Suprapubic skin (tissue), 4 donors: ENCODE data around the gene STX2. TPM values are rescaled to one million over a fixed set of nuclear protein-coding genes. Genes with fewer than 3 reads are reported as not detected.
A peak's percentile ranks its signal among the peaks of the same experiment; 100 is the strongest.

ENCODE experiments used
- DNase-seq, 2 donors: peaks; one replicate each; pipeline ENCODE4 v3.0.0-alpha.2; 2019; ENCODE audit warnings: low spot score in 2 of 2
- H3K27ac ChIP-seq: fragments of 200-600 bp; sonication (generic); one replicate; pipeline ENCODE4 v1.5.1; 2019
- H3K27me3 ChIP-seq: fragments of 200-600 bp; sonication (generic); one replicate; pipeline ENCODE4 v1.5.1; 2019
- H3K36me3 ChIP-seq: fragments of 200-600 bp; sonication (generic); one replicate; pipeline ENCODE4 v1.5.1; 2019
- H3K4me1 ChIP-seq: fragments of 200-600 bp; sonication (generic); one replicate; pipeline ENCODE4 v1.5.1; 2019
- H3K4me3 ChIP-seq: fragments of 200-600 bp; sonication (generic); one replicate; pipeline ENCODE4 v1.5.1; 2019; ENCODE audit warnings: mild to moderate bottlenecking
- H3K9me3 ChIP-seq: fragments of 200-600 bp; sonication (generic); one replicate; pipeline ENCODE4 v1.5.1; 2019
- CTCF ChIP-seq, 2 donors: fragments of 200-600 bp in 1 of 2; fragments of 450-650 bp in 1 of 2; sonication (generic) in 1 of 2; IDR thresholded peaks; one replicate each; pipeline ENCODE4 v1.5.1; 2016 to 2019; ENCODE audit warnings: antibody characterized with exemption in 2 of 2, mild to moderate bottlenecking in 1 of 2, moderate library complexity in 1 of 2
- EP300 ChIP-seq: sonication (generic); formaldehyde crosslinking; IDR thresholded peaks from one replicate; pipeline ENCODE4 v1.6.1; 2017; ENCODE audit warnings: antibody characterized with exemption
- POLR2A ChIP-seq, 2 donors: fragments of 450-650 bp; IDR thresholded peaks; one replicate each; pipeline ENCODE4 v1.6.1; 2017; ENCODE audit warnings: antibody characterized with exemption in 2 of 2, mild to moderate bottlenecking in 2 of 2, moderate library complexity in 2 of 2
- POLR2AphosphoS5 ChIP-seq, 3 donors: sonication (generic); formaldehyde crosslinking; IDR thresholded peaks; one replicate each; pipeline ENCODE4 v1.6.1; 2017; ENCODE audit warnings: antibody characterized with exemption in 3 of 3
- WGBS: methylation state at CpG from one replicate; pipeline ENCODE4 v1.1.5; 2018; 5-methylcytosine and 5-hydroxymethylcytosine counted together
- total RNA-seq, 4 donors: library from RNA; depleted of rRNA; stranded (reverse); fragments of >200 nt; gene quantifications; one replicate each; pipeline ENCODE4 v1.1.0, GENCODE V29; 2016

The STX2 gene
- total RNA-seq, 4 donors from 2014 or later = 2.9 to 7.2 (median 4.4) TPM

- Histone ChIP-seq H3K4me1 (peaks cover 6% of the 10 kb centered on the region), H3K27ac (no peak overlapping the region), H3K9me3 (no peaks in the 10 kb centered on the region), H3K4me3 (no peak overlapping the region), H3K27me3 (no peaks in the 10 kb centered on the region), H3K36me3 (peaks cover under 1% of the 10 kb centered on the region)
- peak in 1 of 2 donors; percentile 16 for DNase-seq
- 91% methylated on average over 8 of the region's 8 CpGs for WGBS
- no peak for TF ChIP-seq CTCF (IDR thresholded peaks at IDR 0.05)
- TF ChIP-seq POLR2A (IDR thresholded peaks at IDR 0.05) = no peak
These were observed 10.2 kb downstream of the STX2 start for GRCh38 chr12:130828895-130829294.

- DNase-seq = peak in 1 of 2 donors; percentile 52
- TF ChIP-seq POLR2AphosphoS5 (IDR thresholded peaks at IDR 0.05) (no peak), POLR2A (IDR thresholded peaks at IDR 0.05) (no peak)
- 87% methylated on average over 3 of the region's 3 CpGs for WGBS
These were observed 11.6 kb downstream of the STX2 start for GRCh38 chr12:130827432-130827831.

GRCh38 chr12:130826151-130826801 lies 12.8 kb downstream of the STX2 start:
- no peak for TF ChIP-seq POLR2A (IDR thresholded peaks at IDR 0.05)
- TF ChIP-seq CTCF (IDR thresholded peaks at IDR 0.05) = peak in 1 of 2 donors; percentile 60
- no peak for TF ChIP-seq EP300
- no peaks in the 10 kb centered on the region for H3K27me3 ChIP-seq
- no peak overlapping the region for H3K4me3 ChIP-seq
- no peaks in the 10 kb centered on the region for H3K9me3 ChIP-seq
- no peak overlapping the region for H3K27ac ChIP-seq
- peaks cover 11% of the 10 kb centered on the region for H3K36me3 ChIP-seq
- WGBS = 71% methylated on average over 20 of the region's 21 CpGs
- no peaks in the 10 kb centered on the region for H3K4me1 ChIP-seq
- peak in 1 of 2 donors; percentile 75 for DNase-seq

More at GRCh38 chr12:130827432-130827831, 11.6 kb downstream of the STX2 start:
- H3K4me1 ChIP-seq = no peaks in the 10 kb centered on the region
- H3K9me3 ChIP-seq = no peaks in the 10 kb centered on the region
- peaks cover 9% of the 10 kb centered on the region for H3K36me3 ChIP-seq
- H3K27ac ChIP-seq = no peak overlapping the region
- H3K4me3 ChIP-seq = no peak overlapping the region
- no peaks in the 10 kb centered on the region for H3K27me3 ChIP-seq

GRCh38 chr12:130825771-130826150 lies 13.3 kb downstream of the STX2 start:
- no peak for TF ChIP-seq EP300
- no peak overlapping the region for H3K4me3 ChIP-seq
- no peaks in the 10 kb centered on the region for H3K27me3 ChIP-seq
- DNase-seq = no peak
- H3K27ac ChIP-seq = no peak overlapping the region
- H3K4me1 ChIP-seq = no peaks in the 10 kb centered on the region
- H3K9me3 ChIP-seq = no peaks in the 10 kb centered on the region
- H3K36me3 ChIP-seq = peaks cover 12% of the 10 kb centered on the region
- 88% methylated on average over 6 of the region's 6 CpGs for WGBS

- 82% methylated on average over 12 of the region's 12 CpGs for WGBS
- Histone ChIP-seq H3K9me3 (no peaks in the 10 kb centered on the region), H3K27ac (no peak overlapping the region), H3K27me3 (no peaks in the 10 kb centered on the region), H3K4me1 (peaks cover 11% of the 10 kb centered on the region), H3K4me3 (no peak overlapping the region), H3K36me3 (peaks cover 12% of the 10 kb centered on the region)
- DNase-seq = no peak
- TF ChIP-seq EP300 (no peak), POLR2AphosphoS5 (IDR thresholded peaks at IDR 0.05) (no peak), CTCF (IDR thresholded peaks at IDR 0.05) (no peak), POLR2A (IDR thresholded peaks at IDR 0.05) (no peak)
These were observed 19.4 kb downstream of the STX2 start for GRCh38 chr12:130819681-130820080.

- peaks cover 11% of the 10 kb centered on the region for H3K4me1 ChIP-seq
- no peak for DNase-seq
- TF ChIP-seq CTCF (IDR thresholded peaks at IDR 0.05) (peak; percentile 40 to 95), EP300 (no peak), POLR2A (IDR thresholded peaks at IDR 0.05) (no peak)
- no peaks in the 10 kb centered on the region for H3K27me3 ChIP-seq
- 5% methylated on average over 39 of the region's 58 CpGs for WGBS
- no peak overlapping the region for H3K27ac ChIP-seq
- H3K4me3 ChIP-seq = peak overlapping the region; percentile 46
- no peaks in the 10 kb centered on the region for H3K9me3 ChIP-seq
- peaks cover 11% of the 10 kb centered on the region for H3K36me3 ChIP-seq
These were observed 20.1 kb downstream of the STX2 start for GRCh38 chr12:130818635-130819576.
